SK-MEL-5 (cell line): ENCODE measurements around the gene TNFRSF8. TPM values are rescaled to one million over a fixed set of nuclear protein-coding genes. Genes with fewer than 3 reads are reported as not detected.
A peak's percentile ranks its signal among the peaks of the same experiment; 100 is the strongest.

ENCODE experiments used
- DNase-seq: peaks from one replicate; pipeline ENCODE4 v3.0.0-alpha.2; 2016; ENCODE audit warnings: low read depth, low spot score
- in situ Hi-C: cut with HindIII; loops from 2 replicates; pipeline ENCODE4 v1.10.0; 2016; ENCODE audit warnings: low sequenced_read_pairs, high pct_unique_total_duplicates, low pct_unique_long_range_greater_than_20kb
- total RNA-seq: library from RNA; depleted of rRNA; stranded (reverse); fragments of >200 nt; shearing (Covaris generic); gene quantifications from 2 replicates; pipeline ENCODE4 v1.2.3, GENCODE V29; 2014

Gene TNFRSF8
- total RNA-seq, 1 experiment from 2014 or later = not detected

DNA sequence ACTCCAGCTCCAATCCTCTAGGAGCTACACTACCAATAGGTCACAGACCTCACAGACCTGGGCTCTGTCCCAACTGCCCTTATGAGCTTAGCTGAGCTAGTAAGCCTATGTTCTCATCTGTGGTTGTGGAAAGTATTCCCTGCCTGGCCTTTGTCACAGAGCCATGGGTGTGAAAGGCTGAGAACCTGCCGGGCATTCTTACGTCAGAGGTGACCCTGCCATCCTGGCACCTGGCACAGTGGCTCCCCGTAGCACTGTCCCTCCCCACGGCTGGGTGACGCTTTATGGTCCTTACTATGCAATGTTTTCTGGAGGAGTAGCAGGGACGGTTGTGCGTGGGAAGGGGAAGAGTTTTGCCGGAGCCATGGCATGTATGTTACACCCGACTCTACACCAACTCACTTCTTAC lies 107.2 kb downstream of the TNFRSF8 start:
- in situ Hi-C loops = no loop called here
- no peak for DNase-seq

DNA sequence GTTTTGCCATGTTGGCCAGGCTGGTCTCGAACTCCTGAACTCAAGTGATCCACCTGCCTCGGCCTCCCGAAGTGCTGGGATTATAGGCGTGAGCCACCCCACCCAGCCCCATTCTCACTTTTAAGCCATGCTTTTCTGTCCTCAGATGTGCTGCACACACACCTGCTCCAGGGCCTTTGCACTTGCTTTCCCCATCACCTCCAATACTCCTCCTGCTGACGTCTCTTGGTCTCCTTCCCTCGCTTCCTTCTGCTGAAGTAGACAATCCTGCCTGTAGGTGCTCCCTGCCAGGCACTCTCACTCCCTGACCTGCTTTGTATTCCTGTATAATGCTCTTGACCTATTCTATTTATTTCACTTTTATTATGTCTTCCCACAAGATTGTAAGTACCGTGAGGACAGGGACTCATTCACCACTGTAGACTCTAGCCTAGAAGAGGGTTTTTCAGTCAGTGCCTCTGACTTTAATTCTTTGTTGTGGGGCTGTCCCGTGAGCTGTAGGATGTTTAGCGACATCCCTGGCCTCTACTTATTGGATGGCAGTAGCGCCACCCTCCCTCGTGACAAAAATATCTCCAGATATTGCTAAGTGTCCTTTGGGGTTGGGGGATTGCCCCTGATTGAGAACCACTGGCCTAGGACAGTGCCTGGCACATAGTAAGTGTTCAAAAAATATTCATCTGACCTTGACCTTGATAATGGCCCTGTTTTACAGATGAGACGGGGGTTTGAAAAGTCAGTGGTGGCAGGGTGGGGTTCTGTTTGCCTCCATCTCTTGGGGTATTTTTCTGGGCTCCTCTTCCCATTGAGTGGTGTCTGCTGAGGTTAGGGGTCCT lies 108.3 kb downstream of the TNFRSF8 start:
- in situ Hi-C loops = no loop called here

DNA sequence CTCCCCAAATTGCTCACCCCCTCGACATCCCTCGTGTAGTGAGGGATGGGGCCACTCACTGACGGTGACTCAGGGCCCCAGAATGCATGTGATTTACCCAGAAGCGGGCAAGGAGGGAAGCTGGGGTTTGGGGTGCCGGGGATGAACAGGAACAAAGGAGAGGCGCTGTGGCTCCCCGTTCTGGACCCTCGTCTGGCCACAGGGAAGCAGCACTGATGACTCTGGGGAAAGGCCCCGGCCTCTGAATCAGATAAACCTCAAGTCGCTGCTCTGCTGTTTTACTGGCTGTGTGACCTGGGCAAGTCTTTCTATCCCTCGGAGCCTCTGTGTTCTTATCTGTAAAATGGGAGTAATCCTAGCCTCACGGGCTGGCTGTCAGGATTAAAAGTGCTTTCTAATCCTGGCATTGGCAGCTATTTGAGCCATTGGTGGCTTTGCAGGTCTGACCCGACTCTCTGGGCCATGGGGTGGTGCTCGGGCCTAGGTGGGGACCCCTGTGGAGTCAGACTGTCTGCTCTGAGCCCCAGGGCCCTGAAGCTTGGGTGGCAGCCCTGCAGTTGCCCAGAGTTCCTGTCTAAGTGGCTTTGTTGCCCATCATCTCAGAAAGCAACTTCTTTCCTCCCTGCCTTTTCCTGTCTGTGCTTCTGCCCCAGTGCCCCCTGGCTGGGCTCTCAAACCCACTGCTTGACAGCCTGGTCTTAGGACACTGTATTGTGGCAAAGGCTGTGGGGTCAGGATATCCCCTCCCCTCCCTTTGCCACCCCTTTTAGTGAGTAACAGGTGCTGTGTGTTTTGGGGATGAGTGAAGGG lies 109.1 kb downstream of the TNFRSF8 start:
- no peak for DNase-seq
- in situ Hi-C loops = no loop called here

More for the DNA sequence above, 108.3 kb downstream of the TNFRSF8 start:
- DNase-seq = no peak

DNA sequence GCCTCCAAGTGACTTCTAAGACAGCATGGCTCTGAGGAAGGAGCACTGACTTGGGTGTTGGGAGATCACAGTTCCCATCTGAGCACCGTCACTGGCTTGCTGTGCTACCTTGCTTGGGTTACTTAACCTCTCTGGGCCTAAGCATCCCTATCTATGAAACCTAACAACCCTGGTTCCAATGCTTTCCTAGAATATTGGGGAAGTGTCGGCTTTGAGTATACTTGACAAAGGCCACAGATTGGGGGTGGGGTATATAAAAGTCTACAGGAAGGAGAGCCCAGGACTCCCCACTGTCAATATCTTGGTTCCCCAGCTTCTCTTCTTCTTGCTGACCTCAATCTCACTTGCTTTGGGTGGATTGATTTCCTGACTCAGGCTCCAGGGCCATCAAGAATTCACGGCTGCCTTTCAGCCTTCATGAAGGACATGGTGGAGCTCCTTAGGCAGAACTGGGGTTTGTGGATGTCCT lies 110.0 kb downstream of the TNFRSF8 start:
- DNase-seq = no peak
- in situ Hi-C loops = no loop called here

DNA sequence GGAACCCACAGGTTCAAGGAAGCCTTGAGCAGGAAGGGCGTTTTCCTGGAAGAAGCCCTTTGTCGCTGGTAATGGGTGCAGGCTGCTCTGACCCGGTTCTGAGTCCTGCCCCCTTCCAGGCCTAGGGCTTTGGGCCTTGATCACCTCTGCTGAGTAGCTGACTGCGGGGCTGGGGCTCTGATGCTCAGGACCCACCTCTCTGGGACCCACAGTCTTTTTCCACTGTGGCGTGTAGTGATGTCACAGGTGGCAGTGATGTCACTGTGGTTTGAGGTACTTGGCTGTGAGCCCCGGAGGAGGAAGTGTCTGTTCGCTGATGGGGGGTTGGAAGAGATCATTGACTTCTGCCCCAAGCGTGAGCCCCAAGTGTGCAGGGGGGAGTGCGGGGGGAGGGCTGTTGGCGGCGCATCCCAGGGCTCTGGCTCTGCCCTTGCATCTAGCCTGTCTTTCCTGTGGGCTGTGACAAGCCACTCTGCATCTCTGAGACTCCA lies 110.6 kb downstream of the TNFRSF8 start:
- in situ Hi-C loops = no loop called here
- DNase-seq = no peak

DNA sequence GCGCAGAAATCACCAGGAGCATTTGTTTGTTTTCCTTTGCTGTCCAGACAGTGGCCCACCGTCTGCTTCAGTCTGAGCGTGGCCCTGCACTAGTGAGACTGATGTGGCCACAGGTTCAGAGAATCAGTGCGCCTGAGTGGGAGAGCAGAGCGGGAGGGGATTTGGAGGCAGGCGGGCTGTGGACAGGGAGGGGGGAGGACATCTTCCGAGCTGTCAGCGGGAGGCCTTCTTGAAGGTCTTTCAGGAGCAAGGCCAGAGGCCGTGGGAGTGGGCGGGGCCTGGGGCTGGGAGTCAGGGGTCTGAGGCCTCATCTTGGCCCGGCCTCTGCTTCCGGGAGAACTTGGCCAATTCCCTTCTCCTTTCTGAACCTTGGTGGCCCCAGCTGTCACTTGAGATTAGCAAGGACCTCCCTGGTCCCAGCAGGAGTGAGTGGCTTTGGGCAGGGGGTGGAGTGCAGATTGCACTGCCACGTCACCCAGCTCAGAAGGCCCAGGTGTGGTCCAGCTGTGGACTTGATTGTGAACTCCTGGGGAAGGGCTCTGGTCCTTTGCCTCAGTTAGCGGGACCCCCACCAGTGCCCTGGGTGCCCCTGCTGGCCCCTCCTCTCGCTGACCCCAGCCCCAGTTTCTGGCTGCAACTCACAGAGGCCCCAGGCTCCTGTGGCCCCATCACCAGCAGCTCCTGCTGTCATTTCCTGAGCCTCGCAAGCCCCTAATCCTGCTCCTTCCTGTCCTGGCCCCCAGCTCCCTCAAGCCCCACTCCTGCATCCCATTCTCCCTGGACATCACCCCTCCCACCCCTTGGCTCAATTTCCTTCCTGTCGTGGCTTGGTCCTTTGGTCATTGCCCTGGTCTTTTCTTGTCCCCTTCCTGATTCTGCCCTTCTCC lies 112.1 kb downstream of the TNFRSF8 start:
- no peak for DNase-seq
- in situ Hi-C loops = no loop called here

DNA sequence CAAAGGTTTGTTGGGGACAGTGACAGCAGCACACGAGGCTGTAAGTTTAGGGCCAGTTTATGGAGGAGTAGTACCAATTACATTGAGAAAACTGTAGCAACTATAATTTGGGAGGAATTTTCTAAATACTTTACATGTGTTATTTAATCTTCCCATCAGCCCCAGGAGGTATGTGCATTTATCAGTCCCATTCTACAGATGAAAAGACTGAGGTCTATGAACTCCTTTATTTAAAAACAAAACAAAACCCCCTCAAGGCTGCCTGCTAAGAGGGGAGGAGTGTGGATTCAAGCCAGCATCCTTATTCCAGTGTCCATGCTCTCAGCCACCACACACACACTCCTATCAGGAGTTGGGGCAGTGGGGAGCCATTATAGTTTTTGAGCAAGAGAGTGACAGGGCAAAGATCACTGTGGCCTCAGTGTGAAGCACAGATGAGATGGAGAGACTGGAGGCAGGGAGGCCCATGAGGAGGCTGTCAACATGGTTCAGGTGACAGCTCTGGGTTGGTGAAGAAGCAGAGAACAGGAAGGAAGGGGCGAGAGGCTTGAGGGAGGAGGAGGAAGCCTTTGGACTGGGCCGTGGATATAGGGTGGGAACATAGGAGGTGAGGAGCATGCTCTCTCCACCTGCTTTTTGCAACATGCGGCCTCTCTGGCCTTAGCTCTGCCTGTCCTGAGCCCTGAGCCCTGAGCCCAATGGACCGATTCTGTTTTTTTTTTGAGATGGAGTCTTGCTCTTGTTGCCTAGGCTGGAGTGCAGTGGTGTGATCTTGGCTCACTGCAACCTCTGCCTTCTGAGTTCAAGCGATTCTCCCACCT lies 113.4 kb downstream of the TNFRSF8 start:
- no peak for DNase-seq
- in situ Hi-C loops = no loop called here

DNA sequence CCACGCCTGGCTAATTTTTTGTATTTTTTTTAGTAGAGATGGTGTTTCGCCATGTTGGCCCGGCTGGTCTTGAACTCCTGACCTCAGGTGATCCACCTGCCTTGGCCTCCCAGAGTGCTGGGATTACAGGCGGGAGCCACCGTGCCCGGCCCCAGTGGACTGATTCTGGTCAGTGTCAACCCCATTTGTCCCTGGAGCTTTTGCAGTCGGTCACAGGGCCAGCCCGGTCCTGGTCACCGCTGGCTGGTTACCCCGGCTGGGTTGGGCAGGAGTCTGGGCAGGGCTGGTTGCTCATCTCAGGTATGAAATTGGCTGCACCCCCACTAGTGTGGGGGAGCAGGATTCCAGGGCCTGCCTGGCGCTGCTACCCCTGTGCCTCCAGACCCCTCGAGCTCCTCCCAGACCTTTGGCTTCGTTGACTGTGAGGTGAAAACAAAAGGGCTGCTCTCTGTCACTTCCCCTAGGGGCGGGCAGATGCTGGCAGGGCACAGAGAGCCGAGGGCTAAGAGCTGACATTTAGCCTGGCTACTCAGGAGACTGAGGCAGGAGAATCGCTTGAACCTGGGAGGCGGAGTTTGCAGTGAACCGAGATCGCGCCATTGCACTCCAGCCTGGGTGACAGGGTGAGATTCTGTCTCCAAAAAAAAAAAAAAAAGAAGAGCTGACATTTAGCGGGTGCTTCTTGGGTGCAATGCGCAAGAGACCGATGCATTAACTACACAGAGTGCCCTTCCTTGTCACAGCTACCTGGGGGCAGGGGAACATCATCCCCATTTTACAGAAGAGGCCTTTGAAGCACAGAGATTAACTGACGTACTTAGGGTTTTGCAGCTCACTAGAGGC lies 114.3 kb downstream of the TNFRSF8 start:
- DNase-seq = no peak
- in situ Hi-C loops = no loop called here

DNA sequence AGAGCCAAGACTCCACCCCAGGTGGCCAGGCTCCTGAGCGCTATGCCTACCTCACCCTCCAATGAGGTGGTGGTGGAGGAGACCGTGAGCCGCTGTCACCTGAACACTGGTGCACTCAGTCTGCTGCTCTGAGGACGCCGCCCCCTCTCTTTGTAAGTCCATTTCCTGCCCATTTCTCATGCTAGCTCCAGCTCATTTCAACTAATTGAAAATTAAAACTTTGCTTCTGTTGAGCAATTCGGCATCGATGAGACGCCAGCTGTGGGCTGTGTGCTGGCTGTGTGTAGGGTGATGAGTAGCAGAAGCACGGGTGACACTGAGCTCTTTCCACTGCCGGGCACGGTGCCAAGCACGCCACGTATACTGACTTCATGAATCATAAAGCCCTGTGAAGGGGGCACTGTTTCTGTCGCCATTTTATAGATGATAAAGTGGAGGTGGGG lies 114.9 kb downstream of the TNFRSF8 start:
- peak; percentile 39 for DNase-seq
- in situ Hi-C loops = no loop called here

DNA sequence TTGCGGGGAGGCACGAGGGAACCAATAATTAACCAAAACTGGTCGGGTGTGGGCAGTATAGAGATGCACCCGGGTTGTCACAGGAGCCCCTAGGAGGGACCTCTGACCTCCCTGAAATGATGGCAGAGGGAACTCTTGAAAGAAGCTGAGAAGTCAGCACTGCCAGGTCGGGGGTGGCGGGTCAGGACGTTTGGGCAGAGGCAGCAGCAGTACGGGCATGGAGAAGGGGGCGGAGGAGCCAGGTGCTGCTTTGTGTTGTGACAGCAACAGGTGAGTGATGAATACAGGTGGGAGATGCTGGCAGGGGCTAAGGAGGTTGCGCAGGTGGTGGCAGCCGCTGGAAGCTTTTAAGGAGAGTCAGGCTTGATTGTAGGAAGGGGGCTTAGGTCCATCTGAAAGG lies 115.4 kb downstream of the TNFRSF8 start:
- DNase-seq = no peak
- in situ Hi-C loops = no loop called here

DNA sequence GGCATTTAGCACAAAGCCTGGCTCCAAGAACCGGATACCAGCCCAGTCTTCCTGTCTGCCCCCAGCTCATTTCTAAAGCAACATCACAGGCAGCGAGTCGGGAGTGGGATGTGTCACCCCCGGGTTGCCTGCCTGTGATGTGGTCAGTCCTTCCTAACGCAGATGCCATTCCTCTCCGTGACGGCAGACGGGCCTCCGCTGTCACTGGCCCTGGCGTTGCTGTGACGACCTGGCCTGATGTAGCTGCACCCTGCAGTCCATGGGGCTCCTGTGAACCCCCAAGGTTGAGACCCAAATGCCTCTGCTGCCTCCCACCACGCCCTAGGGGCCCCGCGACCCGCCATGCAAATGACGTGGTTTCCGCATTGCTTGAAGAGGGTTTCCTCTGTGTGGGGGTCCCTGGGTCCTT lies 116.0 kb downstream of the TNFRSF8 start:
- in situ Hi-C loops = no loop called here
- DNase-seq = no peak

DNA sequence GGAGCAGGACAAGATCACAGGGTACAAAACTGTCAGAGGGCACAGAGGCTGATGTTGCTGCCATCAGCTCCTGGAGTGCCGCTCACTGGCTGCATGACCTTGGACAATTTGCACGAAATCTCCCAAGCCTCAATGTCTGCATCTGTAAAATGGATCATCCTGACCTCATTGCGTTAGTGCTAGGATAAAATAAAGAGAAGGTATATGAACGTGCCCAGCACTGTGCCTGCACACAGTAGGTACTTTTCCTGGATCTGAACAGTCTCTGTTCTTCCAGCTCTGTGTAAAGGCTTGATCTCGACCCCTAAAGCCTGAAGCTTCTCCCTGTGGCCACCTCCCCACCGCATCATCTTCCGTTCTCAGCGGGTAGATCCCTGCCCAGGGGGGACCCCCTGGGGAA lies 116.6 kb downstream of the TNFRSF8 start:
- in situ Hi-C loops = no loop called here
- DNase-seq = no peak

DNA sequence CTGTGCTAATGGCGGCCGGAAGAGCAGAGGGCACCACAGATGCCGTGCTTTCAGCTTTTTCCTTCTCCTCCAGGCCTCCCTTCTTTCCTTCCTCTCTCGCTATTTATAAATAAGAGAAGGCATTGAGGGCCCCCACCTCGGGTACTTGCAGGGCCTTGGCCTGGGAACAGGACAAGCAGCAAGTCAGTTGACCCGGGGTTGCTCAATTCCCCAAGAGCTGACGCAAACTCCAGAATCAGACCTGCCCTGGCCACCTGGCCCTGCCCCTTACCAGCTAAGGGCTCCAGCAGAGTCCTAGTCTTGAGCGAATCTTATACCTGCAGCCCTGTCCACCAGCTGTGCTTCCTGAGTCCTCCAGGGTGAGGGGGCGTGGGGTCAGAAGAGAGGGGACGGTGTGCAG lies 117.2 kb downstream of the TNFRSF8 start:
- DNase-seq = no peak
- in situ Hi-C loops = no loop called here

DNA sequence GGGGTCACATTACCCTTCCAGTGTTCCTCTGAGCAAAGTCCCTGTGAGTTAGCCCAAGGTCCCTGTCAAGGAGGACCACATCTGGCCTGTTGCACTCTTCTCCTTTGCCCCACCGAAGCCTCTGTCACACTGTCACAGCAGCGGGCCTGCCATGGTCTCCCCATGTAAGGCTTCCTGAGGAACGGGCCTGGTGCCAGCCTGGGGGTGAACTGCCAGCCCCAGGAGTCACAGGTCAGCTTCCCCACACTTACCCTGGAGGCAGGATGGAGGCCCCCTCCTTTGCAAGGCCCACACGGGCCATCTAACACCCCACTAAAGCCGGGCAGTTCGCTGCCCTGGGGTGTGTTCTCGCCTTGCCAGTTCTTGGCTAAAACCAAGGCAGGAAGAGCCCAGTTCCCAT lies 117.8 kb downstream of the TNFRSF8 start:
- in situ Hi-C loops = no loop called here

DNA sequence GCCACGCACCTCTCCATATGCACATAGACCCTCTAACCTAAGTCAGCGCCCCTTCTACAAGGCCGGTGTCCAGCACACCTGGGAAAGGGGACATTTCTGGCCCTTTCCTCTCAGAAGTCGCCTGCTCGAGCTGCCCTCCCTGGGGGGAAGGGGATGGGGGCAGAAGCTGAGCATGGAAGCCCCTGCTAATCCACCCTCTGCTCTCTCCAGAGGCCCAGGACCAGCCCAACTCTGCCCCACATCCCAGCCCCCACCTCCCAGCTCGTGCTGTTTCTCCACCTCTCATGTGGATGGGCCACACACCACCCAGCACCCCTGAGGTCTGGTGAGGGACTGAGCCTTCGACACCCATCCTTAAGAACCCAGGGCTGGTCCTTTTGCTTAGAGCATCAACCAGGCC lies 118.5 kb downstream of the TNFRSF8 start:
- in situ Hi-C loops = no loop called here
- DNase-seq = no peak

More for the DNA sequence above, 117.8 kb downstream of the TNFRSF8 start:
- DNase-seq = no peak

DNA sequence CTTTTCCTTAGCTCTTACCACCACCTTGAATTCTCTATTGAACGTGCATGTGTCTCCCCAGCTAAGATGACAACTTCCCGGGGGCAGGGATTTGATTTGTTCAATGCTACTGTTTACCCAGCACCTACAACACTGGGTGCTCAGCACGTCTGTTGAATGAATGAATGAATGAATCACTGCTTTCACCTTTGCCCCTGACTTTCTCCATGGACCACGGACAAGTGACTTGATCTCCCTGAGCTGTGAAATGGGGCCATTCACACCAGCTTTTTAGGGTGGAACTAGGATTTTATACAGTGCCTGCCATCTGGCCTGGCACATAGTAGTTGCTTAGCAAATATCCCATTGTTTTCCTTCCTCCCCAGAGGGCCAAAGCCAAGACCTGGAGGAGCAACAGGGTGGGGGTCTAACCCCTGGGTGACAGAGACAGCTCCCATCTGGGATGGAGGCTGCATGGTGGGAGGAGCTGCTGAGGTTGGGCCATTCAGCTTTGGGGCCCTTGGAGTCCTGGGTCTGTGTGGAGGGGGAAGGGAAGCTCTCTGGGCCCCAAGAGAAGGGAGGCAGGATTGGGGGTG lies 119.4 kb downstream of the TNFRSF8 start:
- no peak for DNase-seq
- in situ Hi-C loops = no loop called here
